Measurements from ENCODE around the gene TMEM11.

DNA sequence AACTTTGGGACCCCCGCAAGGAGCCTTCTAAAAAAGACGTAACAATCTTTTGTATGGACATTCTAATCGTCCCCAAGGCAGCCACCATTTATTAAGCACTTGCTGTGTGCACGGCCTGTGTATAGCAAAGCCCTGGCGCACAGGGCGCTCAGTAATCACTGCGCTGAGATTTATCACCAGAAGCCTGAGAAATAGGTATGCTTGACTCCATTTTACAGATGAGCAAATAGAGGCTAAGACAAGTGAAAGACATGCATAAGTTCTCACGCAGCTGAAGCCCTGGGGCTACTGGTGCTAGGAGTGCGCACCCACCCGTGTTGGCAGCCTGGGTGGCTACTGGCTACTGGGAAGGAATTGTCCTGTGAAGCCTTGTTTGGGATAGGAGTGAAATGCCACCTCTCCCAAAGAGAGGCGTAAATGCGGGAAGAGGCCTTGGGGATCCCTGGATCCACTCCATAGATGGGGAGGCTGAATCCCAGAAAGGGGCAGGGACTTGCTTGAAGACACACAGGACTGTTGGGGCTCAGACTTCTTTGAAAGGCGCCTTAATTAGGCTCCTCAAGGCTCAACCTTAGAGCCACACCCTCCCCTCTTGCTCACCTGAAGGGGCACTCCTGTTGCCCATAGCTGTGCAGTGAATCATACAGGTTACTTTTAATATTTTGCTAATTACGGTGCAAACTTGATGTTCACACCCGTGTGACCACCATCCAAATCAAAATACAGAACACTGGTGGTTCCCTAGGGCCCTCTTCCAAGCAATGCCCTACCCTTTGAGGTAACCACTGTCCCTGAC is 39.9 kb upstream of the TMEM11 start:
- TF ChIP-seq POLR2A (IDR thresholded peaks at IDR 0.05; ENCODE audit: low read length) (peak; percentile 40), GATA1 (IDR thresholded peaks at IDR 0.05; ENCODE audit: low read depth, low read length) (no peak)

Measured in erythroblast (primary cell).